ENCODE measurements around the gene TCAP.
A peak's percentile ranks its signal among the peaks of the same experiment; 100 is the strongest.

Gene TCAP

GRCh38 chr17:39664581-39665561 is at the start of gene TCAP:
TSS of gene TCAP (plus strand) at chr17:39665349. CDS start at chr17:39665360, 11 bp downstream.
- no peak for DNase-seq

GRCh38 chr17:39615434-39615833 is 49.7 kb upstream of the TCAP start:
- no peak for DNase-seq

- no peak for DNase-seq
Measured at GRCh38 chr17:39617100-39617445, 48.1 kb upstream of the TCAP start.

- peak; percentile 49 for DNase-seq
Measured at GRCh38 chr17:39617446-39618245, 47.5 kb upstream of the TCAP start.

- no peak for DNase-seq
Measured at GRCh38 chr17:39618246-39618913, 46.8 kb upstream of the TCAP start.

GRCh38 chr17:39618956-39619785 is 46.0 kb upstream of the TCAP start:
- no peak for DNase-seq

- DNase-seq = no peak
Measured at GRCh38 chr17:39619786-39620101, 45.4 kb upstream of the TCAP start.

GRCh38 chr17:39621523-39622379 is 43.4 kb upstream of the TCAP start:
- DNase-seq = peak; percentile 89

GRCh38 chr17:39622380-39623006 is 42.7 kb upstream of the TCAP start:
- no peak for DNase-seq

GRCh38 chr17:39623356-39623950 is 41.7 kb upstream of the TCAP start:
- peak; percentile 90 for DNase-seq

- DNase-seq = no peak
Measured at GRCh38 chr17:39624313-39624712, 40.8 kb upstream of the TCAP start.

- no peak for DNase-seq
Measured at GRCh38 chr17:39625198-39625785, 39.9 kb upstream of the TCAP start.

- DNase-seq = no peak
Measured at GRCh38 chr17:39626171-39627046, 38.7 kb upstream of the TCAP start, which contains the start of gene PPP1R1B. TSS of gene PPP1R1B (plus strand) at chr17:39626952. CDS start at chr17:39627393, 441 bp downstream.

- DNase-seq = no peak
Measured at GRCh38 chr17:39627047-39627711, 38.0 kb upstream of the TCAP start.

- DNase-seq = no peak
Measured at GRCh38 chr17:39627712-39628516, 37.2 kb upstream of the TCAP start.

GRCh38 chr17:39628655-39629493 is 36.3 kb upstream of the TCAP start:
- DNase-seq = no peak

GRCh38 chr17:39629494-39629880 is 35.7 kb upstream of the TCAP start:
- DNase-seq = no peak
